Germinal center (tissue), 1 donor: Measurements from ENCODE around the gene FAIM2.
A peak's percentile ranks its signal among the peaks of the same experiment; 100 is the strongest.
"Not testable (repeated sequence)": the region's sequence is repeated elsewhere in the genome, so short reads cannot be mapped to it uniquely, and the experiment has no call there.

ENCODE experiments used
- DNase-seq: peaks from one replicate; pipeline ENCODE4 v3.0.0; 2012; ENCODE audit warnings: mixed read lengths, low spot score

Gene FAIM2

DNA sequence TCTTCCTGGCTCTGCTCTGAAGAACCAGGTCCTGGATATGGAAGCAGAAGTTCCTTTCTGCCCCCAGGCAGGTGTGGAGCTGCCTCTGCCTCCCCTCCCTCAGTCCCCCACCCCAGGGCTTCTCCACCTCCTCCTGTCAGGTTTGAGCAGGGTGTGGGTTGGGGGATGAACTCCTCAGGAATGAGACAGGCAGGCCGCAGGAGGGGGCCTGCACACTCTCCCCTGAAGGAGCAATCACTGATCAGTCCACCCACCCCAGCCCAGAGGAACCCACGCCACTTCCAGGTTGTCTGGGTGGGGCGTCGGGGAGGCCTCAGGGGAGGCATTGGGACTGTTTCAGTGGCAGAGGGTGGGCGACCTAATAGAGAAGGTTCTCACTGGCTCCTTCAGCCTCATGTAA lies 26.6 kb downstream of the FAIM2 start:
- DNase-seq, result no peak

DNA sequence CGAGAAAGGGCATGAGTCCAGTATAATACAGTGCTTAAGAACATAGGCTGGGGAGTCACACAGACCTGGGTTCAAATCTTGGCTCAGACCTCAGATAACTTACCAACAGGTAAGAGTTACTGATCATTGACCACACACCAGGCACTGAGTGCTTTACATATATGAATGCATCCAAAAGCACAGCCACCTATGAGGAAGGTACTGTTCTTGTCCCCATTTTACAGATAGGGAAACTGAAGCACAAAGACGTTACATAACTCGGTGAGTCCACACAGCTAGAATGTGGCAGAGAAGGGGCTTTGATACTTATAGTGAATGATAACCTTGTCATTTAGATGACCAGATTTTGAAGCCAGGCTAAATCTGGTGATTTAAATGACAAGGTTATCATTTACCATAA lies 27.6 kb downstream of the FAIM2 start:
- no peak for DNase-seq

DNA sequence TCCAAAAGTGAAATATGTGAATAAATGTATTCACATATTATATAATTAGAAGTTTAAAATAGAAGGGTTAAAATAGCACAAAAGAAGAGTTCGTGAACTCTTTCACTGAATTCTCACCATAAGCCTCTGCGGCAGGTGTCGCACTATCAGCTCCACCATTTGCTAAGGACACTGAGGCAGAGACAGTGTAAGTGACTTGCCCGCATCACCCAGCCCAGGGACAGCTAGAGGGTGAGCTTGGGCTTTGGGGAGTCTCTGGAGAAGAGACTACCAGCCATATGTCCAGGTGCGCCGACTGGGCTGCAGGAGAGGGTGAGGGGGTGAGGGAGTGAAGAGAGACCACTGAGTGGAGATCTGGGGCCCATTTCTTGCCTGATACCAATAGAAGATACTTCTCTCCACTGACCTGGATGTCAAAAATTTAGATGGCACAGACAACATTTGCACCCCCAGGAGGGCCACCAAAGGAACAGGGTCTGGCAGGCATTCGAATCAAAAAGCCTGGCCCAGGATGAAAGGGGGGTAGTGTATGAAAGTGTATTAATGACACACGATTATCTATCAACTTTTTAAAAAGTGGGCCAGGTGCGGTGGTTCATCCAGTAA lies 28.5 kb downstream of the FAIM2 start:
- DNase-seq, result no peak

DNA sequence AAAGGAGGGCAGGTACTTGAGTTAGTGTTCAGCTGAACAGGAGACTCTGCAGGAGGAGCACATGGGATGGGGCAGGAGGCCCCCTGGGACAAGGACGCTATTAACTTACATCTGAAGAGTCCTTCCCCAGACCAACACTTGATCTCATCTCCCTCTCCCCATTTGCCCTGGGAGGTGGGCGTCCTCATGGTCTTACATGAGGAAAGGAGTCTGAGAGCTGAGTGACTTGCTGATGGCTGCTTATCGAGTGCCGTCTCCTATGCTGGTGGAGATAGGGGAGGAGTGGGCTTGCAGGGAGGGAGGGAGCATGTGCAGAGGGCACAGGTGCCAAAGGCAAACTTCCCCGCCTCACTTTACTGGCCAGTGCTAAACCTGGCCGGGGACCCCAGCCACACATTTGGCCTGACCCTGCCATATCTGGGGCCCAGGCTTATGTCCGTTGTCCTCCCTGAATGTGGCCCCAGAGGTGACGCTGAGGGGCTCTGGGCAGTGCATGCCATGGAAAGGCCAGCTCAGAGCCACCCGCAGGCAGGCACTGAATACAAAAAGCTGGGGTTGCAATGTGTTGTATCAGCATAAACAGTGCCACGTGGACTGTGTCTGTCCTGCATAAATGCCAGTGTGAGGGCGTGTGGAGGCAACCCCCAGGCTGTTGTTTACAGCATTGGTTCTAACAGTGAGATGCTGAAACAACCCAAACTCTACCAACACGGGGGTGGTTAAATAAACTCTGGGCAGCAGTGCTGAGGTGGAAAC lies 29.4 kb downstream of the FAIM2 start:
- no peak for DNase-seq

DNA sequence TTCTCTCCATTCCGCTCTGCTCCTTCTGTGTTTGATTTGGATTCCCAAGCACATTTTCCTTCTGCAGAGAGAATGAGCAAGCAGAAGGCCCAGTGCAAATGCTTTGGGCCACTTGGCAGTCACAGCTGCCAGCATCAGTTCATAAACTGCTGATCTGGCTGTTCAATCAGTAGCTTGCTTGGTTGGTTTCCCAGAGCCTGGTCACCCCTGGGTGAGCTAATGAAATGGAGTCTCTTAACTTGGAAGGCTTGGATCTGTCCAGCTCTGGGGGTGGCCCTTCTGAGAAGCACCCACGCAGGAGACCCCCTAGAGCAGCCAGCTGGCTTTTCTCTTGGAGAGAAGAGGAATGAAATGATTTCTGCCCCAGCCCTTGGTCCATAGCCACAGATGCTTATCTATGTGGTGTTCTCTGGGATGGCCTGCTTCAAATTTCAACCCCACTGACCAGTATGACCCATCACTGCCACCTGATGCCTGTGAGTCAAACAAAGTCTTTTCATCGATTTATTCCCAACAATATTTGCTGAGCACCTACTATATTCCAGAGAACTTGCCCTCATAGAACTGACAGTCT lies 30.3 kb downstream of the FAIM2 start:
- no peak for DNase-seq

DNA sequence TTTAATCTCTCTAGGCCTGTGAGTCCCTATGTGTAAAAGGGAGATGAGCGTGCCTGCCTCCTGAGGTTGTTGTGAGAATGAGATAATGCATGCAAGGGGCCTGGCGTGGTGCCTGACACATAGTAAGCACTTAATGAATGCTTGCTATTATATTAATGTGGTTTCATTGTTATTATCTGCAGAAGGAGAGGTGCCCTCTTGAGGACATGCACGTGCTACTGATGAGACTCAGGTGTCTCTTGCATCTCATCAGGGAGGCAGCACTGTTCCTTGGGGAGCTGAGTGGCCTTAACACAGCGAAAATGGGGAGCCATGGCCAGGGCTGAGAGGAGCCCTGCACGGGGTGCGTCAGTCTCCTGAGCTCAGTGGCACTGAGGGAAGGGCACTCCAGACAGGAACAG lies 30.9 kb downstream of the FAIM2 start:
- no peak for DNase-seq

DNA sequence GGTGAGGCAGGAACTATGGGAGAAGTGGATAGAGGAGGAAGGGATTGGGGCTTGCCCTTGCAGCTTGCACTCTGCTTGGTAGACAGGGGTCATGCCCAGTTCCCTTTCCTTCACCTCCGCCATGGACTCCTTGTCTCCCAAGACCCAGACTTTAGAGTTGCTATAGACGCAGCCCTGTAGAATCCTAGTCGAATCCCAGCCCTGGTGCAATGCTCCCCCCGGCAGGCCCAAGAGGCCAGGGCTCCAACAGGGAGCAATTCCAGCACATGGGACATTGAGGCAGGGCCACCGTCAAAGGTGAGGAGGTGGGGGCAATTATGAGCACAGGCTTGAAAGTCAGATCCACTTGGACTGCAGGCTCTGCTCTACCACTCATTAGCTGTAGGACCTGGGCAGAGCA lies 31.3 kb downstream of the FAIM2 start:
- DNase-seq, result no peak

DNA sequence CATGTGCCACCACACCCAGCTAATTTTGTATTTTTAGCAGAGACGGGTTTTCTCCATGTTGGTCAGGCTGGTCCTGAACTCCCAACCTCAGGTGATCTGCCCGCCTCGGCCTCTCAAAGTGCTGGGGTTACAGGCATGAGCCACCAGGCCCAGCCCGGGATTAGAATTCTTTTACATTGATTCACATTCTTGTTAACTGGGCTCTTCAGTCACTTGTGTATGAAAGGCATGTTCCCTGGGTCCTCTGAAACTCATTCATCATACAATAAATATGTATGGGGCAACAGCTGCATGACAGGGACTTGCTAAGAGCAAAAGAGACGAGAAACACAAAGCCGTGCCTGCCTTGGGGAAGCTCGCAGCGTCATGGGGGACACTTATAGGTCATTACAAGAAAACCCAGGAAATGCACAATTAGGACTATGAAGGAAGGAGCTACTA lies 31.9 kb downstream of the FAIM2 start:
- DNase-seq, result not testable (repeated sequence)

DNA sequence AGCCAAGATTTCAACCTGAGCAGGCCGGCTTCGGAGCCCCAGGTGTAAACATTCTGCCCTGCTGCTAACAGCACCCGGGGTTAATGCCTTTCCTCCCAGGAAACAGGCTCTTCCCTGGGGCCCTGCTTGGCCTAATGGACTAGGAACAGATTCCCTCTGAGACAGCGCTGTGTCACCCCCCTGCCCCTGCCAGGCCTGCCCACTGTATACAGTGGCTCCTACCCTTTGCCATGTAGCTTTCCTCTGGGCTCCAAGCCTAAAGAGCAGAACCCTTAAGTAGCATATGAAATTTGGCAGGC lies 32.5 kb downstream of the FAIM2 start:
- DNase-seq, result no peak

DNA sequence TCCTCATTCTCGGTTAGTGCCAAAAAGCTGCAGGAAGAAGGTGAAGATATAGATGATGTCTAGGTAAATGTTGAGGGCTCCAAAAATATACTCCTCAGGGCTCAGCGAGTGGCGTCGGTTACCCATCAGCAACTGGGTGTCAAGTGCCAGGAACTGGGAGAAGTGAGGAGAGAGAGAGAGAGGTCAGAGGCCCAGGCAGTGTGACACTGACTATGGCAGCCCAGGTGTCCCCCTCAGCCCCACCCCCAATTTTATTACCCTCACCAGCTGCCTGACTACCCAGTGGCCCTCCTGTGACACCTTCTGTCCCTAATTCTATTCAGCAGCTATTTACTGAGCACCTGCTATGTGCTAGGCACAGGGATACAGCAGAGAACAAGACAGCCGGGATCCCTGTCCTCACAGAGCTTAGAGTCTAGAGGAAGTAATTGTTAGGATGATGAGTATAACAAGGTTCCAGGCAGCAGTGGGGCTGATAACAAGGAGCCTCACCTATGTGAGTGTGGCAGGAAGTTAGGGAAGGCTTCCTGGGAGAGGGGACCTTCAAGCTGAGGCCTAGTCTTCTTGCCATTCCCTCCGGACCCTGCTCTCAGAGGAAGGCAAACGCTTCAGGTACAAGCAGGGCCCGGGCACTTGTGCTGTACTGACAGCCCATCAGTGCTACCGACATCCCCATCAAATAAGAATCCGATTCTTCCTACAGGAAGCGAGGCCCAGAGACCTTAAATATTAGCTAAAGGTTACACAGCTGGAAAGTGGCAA lies 33.0 kb downstream of the FAIM2 start:
- no peak for DNase-seq

DNA sequence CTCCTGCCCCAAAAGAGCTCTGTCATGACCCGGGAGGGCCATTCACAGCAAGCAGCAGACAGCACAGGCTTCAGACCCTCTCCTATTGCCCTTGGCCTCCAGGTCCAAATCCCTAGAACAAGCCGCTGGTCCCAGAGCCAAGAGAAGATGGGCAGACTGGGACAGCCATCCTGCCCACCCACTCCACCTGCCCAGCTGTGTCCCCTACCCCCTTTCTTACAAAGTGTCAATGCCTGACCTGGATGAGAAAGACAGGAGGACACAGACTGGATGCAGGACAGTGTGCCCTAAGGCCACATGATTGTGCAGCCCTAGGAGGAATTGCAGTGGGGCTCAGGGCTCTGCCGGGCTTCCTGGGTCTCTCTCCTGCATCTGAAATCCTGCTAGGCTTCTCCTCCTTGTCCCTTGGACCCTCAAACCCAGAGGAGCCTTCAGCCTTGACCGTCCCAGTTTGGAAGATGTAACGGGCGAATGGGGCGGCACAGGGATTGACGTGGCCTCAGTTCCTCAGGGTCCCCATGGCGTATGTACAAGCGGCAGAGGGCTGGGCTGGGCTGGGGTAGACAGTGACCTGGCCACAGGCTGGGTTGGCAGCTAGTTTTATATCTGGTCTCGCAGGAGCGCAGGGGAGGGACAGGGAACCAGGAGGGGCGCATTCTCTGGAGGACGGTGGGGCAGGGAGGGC lies 33.7 kb downstream of the FAIM2 start:
- no peak for DNase-seq

DNA sequence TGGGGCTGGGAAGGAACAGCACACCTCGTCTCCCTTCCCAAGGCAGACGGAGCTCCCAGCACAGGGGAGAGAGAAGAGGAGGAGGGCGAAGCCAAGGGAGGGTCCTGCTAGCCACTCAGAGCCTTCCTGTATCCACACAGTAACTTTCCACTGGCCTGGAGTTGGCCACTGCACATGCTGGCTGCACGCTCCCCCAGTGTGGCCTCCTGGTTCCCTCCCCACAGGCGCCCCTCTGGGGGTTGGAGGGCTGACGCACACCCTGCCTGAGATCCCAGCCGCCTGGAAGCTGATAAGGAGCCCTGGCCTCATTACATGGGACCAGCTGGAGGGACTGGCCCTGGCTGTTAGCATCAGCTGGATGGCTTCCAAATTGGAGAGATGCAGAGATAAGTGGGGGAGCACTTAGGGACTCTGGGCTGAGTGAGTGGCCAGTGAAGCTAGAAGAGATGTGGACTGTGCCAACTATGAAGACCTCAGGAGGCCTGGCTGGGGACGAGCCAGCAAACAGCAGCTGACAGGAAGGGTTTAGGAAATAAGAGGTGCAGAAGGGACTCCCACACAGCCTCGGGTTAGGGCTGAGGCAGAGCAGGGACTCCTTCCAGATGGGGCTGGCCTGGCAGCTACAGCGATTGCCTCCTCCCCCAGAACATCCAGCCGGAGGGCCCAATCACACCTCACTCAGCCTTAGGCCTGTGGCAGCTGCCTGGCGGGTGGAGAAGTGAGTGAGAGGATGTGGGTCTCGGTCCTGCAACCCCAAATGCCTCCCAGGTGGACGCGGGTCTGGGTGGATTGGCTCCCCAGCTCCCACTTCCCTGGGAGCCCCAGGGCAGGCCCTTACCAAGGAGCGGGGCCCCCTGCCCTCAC lies 34.5 kb downstream of the FAIM2 start:
- DNase-seq, result no peak

DNA sequence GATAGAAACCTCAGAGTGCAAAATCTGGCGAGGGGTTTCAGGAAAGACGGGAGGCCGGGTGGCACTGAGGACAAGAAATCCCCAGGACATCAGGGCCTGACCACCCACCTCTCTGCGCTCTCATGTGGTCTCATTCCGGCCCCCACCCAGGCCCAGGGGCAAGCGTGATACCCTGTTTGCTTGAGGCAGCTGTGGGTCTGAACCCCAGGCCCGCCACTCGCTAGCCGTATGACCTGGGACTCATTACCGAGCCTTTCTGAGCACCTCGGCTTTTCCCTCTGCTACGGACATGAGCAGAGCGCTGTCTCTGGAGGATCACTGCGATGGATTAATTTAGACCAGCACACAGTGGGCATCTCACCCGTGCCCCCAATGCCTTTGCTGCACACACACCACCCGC lies 35.3 kb downstream of the FAIM2 start:
- DNase-seq, result no peak

DNA sequence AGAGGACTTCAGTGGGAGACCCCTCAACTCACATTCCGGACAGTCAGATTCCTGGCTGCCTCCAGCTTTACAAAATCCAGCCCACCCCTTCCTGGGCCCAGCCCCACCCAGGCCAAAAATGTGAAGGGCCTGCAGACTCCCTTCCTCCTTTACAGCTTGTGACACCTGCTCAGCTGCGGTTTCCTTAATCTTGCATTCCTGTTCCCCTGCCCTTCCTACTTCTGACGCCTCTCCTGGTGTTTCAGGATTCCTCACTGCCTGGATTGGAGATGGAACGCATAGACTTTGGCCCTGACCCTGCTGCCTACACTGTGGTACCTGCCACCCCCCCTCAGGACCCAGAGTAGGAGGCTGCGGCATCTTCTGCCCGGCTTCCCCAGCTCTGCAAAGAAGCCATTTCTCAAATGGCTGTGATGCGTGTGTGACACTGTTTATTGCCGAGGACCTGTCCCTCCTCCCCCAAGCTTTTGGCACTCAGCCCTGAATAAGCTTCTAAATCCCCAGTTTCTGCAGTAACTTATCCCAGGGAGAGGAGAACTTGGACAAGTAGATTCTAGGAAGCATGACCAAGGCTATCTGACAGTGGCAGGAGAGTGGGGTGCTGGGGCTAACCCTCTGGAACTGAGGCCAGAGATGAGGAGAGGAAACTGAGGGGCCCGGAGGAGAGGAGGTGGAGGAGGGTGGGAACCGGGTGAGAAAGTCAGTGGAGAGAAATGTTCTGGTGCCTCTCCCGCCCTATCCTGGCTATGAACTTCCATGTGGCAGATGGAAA lies 35.9 kb downstream of the FAIM2 start:
- DNase-seq, result no peak

DNA sequence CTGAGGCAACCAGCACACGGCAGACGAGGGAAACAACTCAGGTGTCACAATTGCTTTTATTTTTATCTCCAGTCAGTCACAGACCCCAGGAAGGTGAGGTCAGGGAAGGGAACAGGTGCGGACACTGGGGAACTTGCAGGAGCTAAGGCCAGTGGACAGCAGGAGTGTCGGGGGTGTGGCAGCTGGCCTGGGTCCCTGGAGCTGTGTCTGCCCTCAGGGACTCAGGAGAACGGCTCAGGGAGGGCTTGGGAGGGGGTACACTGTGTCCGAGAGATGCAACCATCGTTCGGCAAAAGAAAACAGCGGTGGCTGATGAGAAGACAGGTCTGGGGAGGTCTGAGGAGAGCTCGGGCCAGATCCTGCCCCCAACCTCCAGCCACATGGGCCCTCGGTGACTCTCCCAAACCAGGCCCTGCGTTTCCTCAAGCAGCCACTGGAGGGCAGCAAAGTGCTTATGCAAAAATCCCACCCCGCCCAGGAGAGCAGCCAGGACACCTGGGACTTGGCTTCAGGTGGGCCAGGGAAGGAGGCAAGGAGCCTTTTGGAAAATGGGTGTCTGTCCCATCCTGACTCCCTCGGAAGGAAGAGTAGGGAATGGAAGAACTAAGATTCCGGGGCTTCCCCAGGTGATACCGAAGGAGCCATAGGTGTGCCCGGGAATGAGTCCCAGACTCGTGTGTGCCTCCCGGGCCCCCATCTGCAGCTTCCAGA lies 36.7 kb downstream of the FAIM2 start:
- DNase-seq, result peak; percentile 89

DNA sequence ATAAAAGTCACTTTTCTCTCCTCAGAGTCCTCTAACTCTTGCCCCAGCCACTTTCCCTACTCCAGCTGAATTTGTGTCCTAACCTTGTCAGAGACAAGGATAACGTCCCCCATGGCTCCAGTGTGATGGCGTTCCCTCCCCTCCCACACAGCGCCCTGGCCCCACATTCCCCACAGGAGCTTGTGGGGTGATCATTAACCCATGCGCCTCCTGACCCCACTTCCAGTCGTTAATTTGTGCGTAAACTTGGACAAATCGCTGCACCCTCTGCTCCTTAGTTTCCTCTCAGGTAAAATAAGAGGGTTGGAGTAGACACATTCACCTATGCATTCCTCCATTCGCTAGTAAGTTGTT lies 37.9 kb downstream of the FAIM2 start:
- no peak for DNase-seq

DNA sequence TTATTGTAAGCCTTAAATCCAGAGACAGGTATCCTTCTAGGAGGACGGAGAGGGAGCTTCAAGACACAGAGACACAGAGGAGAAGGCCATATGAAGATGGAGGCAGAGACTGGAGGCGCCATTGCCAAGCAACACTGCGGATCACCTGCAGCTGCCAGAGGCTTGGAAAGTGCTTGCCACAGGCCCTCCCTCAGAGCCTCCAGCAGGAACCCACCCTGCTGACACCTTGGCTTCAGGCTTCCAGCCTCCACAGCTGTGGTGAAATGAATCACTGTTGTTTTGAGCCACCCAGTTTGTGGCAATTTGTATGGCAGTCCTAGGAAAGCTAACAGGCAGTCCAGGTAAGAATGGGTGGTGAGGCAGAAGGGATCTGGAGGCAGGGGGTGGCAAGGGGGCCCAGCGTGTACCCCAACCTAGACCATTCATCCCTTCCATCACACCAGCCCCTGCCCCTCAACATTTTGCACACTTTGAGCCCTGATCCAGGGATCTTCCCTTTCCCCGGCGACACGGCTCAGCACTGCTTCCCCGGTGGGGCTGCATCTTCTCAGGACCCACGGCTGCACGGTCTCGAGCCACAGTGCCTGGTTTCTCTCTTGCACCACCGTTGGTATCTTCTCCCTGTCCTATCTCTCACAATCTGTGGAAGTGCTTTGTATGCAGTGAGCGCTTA lies 38.5 kb downstream of the FAIM2 start:
- no peak for DNase-seq

DNA sequence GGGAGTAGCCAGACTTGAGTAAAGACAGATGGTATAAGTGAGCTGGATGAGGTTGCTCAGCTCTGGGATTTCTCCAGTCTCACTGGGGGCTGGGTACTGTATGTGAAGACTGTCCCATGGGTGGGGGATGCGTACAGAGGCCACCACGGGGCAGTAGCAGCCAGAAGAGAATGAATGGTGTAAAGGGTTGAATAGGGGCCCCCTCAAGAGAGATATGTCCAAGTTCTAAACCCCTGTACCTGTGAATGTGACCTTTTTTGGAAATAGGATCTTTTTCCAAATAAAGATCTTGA lies 39.0 kb downstream of the FAIM2 start:
- no peak for DNase-seq

DNA sequence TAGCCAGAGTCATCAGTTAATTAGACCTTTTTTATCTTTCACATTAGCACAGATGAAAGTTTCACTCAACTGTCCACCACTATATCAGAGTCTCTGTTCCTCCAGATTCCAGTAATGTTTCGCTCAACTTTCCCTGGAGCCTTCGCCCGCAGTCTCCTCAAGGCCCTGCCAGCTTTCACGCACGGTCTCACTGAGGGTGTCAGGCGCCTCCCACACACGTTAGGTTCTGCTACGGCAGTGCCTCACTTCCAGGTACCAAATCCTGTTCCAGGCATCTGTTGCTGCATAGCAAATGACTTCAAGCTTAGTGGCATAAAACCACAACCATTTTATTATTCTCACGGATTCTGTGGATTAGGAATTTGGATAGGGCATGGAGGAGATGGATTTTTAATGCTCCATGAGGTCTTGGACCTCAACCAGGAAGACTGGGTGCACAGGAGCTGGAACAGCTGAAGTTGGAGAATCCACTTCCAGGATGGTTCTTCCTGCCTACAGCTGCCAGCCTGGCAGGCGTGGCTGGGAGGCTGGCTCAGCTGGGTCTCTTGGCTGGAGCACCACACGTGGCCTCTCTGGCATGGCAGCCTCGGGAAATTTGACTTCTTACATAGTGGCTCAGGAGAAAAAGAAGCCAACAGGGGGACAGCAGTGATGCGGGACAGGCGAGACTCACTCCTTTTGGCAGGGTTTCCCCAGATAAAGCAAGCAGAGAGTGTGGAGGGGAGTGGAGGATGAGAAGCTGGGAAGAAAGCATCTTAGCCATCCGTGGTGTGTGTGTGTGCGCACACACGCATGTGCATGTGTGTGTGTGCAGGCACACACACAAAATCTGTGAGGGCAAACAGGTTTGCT lies 39.5 kb downstream of the FAIM2 start:
- no peak for DNase-seq
